Ishikawa (cell line): Measurements from ENCODE around the gene FXYD3.
A peak's percentile ranks its signal among the peaks of the same experiment; 100 is the strongest.

Source experiments
- CEBPB ChIP-seq: IDR thresholded peaks from 2 replicates; pipeline ENCODE4 v1.6.1; 2012
- CREB1 ChIP-seq: IDR thresholded peaks from 2 replicates; pipeline ENCODE4 v1.6.1; 2012; ENCODE audit warnings: low read depth
- EGR1 ChIP-seq: IDR thresholded peaks from 2 replicates; pipeline ENCODE4 v1.6.1; 2012
- EP300 ChIP-seq: IDR thresholded peaks from 2 replicates; pipeline ENCODE4 v1.6.1; 2012; ENCODE audit warnings: borderline replicate concordance
- FOXM1 ChIP-seq: IDR thresholded peaks from 2 replicates; pipeline ENCODE4 v1.6.1; 2012; ENCODE audit warnings: low read depth, borderline replicate concordance
- MAX ChIP-seq: IDR thresholded peaks from 2 replicates; pipeline ENCODE4 v1.6.1; 2012
- NFIC ChIP-seq: IDR thresholded peaks from 2 replicates; pipeline ENCODE4 v1.6.1; 2012
- RAD21 ChIP-seq: IDR thresholded peaks from 2 replicates; pipeline ENCODE4 v1.6.1; 2012; ENCODE audit warnings: low read depth
- REST ChIP-seq: IDR thresholded peaks from 2 replicates; pipeline ENCODE4 v1.6.1; 2012; ENCODE audit warnings: low read depth, mild to moderate bottlenecking
- TAF1 ChIP-seq: IDR thresholded peaks from 2 replicates; pipeline ENCODE4 v1.6.1; 2012; ENCODE audit warnings: low read depth, mild to moderate bottlenecking
- TCF12 ChIP-seq: IDR thresholded peaks from 2 replicates; pipeline ENCODE4 v1.6.1; 2012; ENCODE audit warnings: low read depth
- TEAD4 ChIP-seq: IDR thresholded peaks from 2 replicates; pipeline ENCODE4 v1.6.1; 2012
- USF1 ChIP-seq: IDR thresholded peaks from 2 replicates; pipeline ENCODE4 v1.6.1; 2012
- YY1 ChIP-seq: IDR thresholded peaks from 2 replicates; pipeline ENCODE4 v1.6.1; 2012; ENCODE audit warnings: low read depth
- ZBTB7A ChIP-seq: IDR thresholded peaks from 2 replicates; pipeline ENCODE4 v1.6.1; 2012; ENCODE audit warnings: low read depth

FXYD3 gene

GRCh38 chr19:35088131-35088913, 27.3 kb upstream of the FXYD3 start:
- TF ChIP-seq USF1 = no peak
- no peak for TF ChIP-seq CEBPB
- no peak for TF ChIP-seq FOXM1
- TF ChIP-seq CREB1 = no peak
- no peak for TF ChIP-seq TAF1
- TF ChIP-seq TEAD4 = no peak
- TF ChIP-seq EGR1 = no peak
- no peak for TF ChIP-seq YY1
- no peak for TF ChIP-seq MAX
- no peak for TF ChIP-seq REST
- no peak for TF ChIP-seq EP300
- no peak for TF ChIP-seq ZBTB7A
- no peak for TF ChIP-seq TCF12
- no peak for TF ChIP-seq RAD21
- no peak for TF ChIP-seq NFIC

- TF ChIP-seq YY1 = no peak
- no peak for TF ChIP-seq USF1
- no peak for TF ChIP-seq NFIC
These were observed 26.1 kb upstream of the FXYD3 start for GRCh38 chr19:35089554-35089953.

DNA sequence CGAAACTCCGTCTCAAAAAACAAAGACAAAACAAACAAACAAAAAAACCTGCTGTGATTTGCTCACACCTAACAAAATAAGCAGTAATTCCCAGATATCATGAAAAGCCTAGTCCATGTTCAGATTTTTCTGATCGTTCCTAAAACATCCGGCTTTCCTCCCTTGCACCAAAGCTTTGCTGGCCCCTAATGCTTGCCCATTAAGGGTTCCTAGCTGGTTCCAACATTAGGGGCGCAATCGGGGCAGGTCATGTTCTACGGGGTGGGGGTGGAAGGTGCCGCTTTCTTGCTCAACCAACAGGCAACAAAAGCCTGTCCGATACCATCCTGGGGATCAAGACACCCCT, 25.5 kb upstream of the FXYD3 start:
- TF ChIP-seq REST = no peak
- no peak for TF ChIP-seq MAX
- TF ChIP-seq TCF12 = no peak; the same call in 1 of the 2 replicates
- no peak for TF ChIP-seq RAD21

GRCh38 chr19:35090506-35091214, 25.0 kb upstream of the FXYD3 start:
- TF ChIP-seq USF1 (peak; percentile 72), EP300 (no peak), MAX (peak; percentile 99), RAD21 (peak; percentile 73)

- no peak for TF ChIP-seq CREB1
- no peak for TF ChIP-seq EGR1
- TF ChIP-seq TEAD4 = no peak
- TF ChIP-seq REST = no peak
- TF ChIP-seq YY1 = no peak
- TF ChIP-seq TCF12 = no peak
- no peak for TF ChIP-seq EP300
- no peak for TF ChIP-seq ZBTB7A
- no peak for TF ChIP-seq TAF1
- TF ChIP-seq NFIC = no peak
- TF ChIP-seq RAD21 = no peak
These were observed 22.2 kb upstream of the FXYD3 start for GRCh38 chr19:35093430-35093829.
